Stimulated activated CD4-positive, alpha-beta T cell treated with anti-CD3 and anti-CD28 coated beads, Interleukin-15, amount 100 ng/mL, for 1 hour (primary cell): ENCODE data around the gene SNCB.

ENCODE experiments used
- DNase-seq, 2 donors: peaks; one replicate each; pipeline ENCODE4 v3.0.0-alpha.2; 2020; ENCODE audit warnings: low read depth in 1 of 2, low spot score in 1 of 2

Gene SNCB

GRCh38 chr5:176629853-176630680 lies at the start of gene SNCB, which contains the start of gene EIF4E1B:
Gene SNCB, minus strand, starts transcription at chr5:176630534. Its CDS starts 880 bp downstream, at chr5:176629654.
Gene EIF4E1B, plus strand, starts transcription at chr5:176630675. Its CDS starts 12,113 bp downstream, at chr5:176642788.
- DNase-seq, result peak in 1 of 2 donors; percentile 38

DNA sequence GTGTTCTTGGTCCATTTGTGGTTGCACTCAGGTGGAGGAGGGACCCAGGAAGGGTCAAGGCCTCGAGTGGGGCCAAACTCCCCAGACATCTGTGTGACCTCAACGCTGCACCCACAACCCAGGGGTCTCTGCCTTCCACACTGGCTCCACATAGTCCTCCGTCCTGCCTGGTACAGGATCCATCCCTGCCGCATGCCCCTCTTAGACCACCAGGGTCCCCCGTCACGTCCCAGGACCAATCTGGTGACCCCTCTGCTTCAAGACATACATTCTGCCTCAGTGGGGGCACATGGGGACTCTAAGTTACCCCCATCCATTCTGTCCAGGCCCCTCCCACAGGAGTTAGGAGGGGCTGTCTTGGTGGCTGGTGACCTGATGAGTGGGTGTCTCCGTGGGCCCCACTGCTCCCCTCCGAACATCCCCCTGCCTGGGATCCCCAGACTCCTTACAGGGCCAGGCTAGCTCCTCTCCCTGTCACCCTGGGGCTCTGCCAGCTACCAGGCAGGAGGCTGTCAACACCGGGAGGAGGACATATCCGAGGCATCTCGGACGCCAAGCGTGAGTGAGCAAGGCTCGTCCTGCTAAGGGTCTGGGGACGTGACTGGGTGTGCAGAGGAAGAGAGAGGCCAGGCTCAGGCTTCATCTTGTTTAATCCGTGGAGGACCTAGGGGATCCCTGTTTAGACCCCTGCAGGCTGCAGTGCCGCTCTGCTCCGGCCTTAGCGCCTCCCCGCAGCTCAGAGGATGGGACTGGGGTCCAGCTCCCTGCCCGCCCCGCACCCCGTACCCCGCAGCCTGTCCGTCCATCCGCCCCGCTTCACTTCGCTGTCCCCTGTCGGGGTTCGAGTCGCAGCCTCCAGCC lies 49.3 kb upstream of the SNCB start:
- no peak for DNase-seq

DNA sequence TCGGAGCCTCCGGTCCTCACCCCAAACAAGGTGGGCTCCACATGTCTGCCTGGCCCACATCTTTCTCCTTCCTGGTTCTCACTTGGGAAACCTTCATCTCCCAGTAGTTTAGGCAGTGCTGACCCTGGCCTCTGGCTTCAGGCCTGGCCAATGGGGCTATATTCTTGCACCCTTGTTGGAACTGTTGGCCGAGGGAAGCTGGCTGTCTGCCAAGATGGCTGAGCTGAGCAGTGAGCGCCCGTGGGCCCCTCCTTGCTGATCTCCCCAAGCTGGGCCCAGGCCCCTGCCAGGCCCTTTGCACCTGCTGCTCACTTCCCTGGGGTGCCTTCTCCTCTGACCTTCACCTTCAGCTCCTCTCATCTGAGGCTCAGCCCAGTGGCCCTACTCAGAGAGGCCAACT lies 48.2 kb upstream of the SNCB start:
- no peak for DNase-seq

DNA sequence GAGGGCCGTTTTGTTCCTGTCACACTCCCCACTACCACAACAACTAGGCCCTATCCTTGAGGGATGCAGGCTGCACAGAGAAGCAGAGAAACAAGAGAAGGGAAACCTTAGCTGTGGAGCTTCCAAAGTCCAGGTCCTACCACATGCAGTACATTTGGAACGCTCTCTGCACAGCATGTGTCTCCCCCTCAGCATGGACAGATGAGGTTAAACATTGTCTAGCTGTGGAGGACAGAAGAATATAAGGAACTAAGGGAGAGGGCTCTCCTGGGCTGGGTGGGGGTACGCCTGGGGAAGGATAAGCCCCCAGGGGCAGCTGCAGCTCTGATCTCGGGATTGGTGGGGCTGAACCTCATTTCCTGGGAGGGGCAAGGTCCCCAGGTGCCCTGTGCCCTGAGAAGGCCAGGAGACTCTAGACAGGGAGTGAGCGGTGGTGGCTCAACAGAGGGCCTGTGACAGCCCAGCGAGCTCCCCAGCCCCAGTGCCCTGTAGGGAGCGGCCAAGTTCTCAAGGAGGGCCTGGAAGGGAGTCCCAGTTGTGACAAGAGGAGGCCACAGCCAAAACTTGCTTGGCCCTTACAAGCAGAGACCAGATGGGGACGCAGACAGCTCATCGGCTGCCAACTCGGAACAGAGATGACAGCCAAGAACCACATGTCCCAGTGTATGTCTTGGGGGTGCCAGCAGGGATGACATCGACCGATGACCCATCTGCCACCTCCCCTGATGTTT lies 47.0 kb upstream of the SNCB start:
- no peak for DNase-seq

- no peak for DNase-seq
Observed at GRCh38 chr5:176676361-176676824, 46.1 kb upstream of the SNCB start.

DNA sequence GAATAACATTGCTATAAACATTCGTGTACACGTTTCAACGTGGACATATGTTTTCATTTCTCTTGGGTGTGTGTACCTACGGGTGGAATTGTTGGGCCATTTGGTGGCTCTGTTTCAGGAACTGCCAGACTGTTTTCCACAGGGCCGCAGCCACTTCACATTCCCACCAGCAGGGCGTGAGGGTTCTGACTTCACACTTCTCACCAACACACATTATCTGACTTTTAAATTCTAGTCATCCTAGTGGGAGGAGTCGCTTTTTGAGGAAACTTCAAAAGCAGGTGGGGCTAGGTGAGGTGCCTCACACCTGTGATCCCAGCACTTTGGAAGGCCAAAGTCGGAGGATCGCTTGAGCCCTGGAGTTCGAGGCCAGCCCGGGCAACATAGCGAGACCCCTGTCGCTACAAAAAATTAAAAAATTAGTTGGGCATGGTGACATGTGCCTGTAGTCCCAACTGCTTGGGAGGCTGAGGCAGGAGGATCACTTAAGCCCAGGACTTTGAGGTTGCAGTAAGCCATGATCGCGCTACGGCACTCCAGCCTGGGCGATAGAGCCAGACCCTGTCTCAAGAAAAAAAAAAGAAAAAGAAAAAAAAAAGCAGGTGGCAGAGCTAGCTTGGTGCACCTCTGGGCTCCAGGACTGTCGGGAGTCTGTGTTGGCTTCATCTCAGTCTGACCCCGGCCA lies 45.5 kb upstream of the SNCB start:
- no peak for DNase-seq

DNA sequence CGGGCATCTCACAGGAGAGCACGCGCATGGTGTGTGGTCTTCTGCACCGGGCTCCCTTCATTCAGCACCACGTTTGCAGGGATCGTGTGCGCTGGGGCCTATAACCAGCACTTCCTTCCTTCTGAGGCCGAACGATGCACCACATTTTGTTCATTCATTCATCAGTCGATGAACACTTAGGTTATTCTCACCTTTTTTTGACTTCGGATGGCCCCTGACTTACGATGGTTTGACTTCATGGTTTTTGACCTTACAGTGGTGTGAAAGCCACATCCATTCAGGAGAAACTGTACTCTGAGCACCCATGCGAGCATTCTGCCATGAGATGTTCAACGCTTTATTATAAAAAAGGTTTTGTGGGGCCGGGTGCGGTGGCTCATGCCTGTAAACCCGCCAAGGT lies 44.5 kb upstream of the SNCB start:
- DNase-seq, result no peak

- no peak for DNase-seq
Observed at GRCh38 chr5:176673651-176674583, 43.6 kb upstream of the SNCB start.

DNA sequence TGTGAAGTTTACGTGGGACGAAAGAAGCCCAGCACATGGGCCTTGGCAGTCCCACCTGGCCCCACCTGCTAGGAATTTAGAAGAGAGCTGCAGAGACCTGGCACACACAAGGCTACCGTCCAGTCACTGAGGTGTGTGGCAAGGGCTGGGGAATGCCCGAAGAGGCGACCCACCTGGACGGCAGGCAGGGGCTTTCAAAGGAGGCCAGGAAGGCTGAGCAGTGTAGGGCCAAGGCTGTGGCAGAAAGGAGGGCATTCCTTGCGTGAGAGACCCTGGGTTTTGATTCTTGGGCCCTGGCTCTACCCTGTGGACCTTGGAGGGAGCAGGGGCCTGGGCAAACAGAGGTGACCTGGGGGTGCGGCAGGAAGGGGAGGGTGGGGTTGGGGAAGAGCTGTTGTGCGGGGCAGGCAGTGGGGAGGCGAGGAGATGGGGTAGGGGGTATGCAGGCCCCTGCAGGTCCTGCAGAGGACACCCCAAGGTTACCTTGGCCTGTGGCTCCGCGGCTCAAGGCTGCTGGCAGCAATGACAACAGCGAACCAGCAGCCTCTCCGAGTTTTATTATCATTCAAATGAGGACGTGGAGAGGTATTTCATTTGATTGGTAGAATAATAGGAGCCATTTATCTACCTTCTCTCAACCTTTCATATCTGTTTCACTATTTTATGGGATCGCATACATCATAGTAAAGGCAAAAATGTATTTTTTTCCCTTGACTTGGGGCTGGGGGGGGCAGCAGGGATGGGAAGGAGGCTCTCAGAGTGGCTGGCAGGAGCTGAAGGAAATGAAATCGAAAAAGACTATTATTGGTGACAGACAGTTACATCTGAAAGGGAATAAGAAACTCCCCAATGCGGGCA lies 41.8 kb upstream of the SNCB start:
- DNase-seq, result no peak

DNA sequence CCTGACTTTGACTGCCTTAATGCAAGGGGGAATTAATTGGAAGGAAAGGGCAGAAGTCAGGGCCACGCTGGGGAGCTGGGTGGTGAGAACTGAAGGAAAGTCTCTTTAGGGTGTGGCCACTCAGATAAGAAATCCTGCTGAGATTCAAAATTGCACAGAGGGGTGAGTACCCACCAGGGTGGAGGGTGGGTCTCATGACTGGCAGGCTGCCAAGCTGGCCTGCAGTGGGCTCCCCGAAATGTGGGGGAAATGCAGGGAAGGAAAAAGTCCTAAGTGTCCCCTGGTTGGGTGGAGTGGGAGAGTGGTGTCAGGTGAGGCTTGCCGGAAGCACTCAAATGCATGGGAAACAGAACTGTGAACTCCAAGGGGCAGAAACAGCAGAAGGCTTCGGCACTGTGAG lies 41.1 kb upstream of the SNCB start:
- no peak for DNase-seq

- DNase-seq, result no peak
Observed at GRCh38 chr5:176670449-176670848, 40.1 kb upstream of the SNCB start.

GRCh38 chr5:176667637-176668036 lies 37.3 kb upstream of the SNCB start:
- DNase-seq, result no peak

- DNase-seq, result no peak
Observed at GRCh38 chr5:176665517-176665916, 35.2 kb upstream of the SNCB start.

DNA sequence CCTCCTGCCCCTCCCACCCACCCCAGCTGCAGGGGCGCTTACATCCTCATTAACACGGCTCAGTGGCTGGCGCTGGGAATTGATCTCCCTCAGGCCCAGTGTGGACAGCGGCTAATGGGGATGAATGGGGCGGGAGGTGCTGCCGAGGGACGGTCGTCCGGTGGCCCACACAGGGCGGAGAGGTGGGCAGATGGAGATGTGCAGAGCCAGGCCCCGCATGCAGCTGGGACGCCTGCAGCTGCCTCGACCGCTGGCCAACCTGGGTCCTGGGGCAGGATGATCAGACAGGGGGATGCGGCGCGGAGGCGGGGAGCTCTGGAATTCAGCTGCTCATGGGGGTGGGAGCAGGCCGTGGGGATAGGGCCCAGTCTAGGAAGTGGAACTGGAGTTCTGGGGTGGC lies 34.6 kb upstream of the SNCB start:
- no peak for DNase-seq

GRCh38 chr5:176664479-176664878 lies 34.1 kb upstream of the SNCB start:
- DNase-seq, result no peak

DNA sequence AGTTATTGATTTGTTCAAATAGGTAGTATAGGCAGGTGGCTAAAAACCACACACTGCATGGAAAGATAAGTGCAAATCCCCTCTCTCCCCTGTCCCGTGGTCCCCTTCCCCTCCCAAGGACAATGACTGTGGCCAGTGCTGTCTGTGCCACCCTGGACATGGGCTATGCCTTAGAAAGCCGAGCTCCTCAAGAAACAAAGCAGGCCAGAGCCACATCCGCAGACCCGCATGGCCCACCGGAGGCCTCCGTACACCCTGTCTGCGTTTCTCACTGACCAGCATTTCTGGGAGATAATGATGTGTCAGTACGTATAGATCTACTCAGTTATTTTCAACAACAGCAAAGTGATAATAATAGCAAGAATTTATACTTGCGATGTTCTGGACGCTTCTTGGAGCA lies 33.2 kb upstream of the SNCB start:
- DNase-seq, result no peak

DNA sequence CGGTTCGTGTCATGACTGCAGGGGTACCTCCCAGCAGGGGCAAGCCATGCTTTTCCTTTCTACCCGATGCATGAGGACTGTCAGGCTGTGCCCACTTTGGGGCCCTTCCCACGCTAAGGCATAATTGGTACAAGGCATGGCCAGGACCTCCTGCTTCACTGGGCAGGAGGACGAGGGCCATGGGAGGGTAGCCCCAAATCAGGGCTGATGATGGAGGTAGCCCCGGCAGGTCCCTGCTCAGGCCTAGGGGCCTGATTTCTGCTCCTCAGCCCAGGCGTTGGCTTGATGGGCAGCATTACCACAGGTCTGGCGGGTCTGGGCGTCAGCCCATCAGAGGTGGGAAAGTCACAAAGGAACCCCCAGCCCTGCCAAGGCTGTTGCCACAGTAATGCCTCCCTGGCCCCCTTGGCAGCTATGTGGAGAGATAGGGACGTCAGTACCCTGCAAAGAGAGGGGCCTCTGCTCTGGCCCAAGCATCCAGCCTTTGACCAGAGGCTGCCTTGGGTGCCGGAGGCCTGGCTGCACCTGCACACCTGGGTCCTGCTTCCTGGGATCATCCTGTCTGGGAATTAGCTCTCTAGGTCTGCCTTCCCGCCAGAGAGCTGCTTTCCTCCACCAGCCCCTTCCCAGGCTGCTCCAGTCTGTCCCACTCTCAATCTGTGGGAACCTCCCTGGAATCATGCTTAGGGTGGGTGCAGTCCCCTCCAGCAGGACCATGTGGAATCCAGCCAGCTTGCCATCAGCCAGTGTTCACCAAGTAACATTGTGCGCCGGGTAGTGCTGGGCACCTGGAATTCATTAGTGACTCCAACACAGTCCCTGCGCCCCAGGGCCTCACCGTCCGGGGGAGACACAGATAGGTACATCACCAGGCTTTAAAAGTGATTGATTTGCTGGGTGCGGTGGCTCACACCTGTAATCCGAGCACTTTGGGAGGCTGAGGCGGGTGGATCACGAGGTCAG lies 32.3 kb upstream of the SNCB start:
- no peak for DNase-seq

- DNase-seq, result no peak
Observed at GRCh38 chr5:176661676-176662075, 31.3 kb upstream of the SNCB start.
